HL-60/S4 treated with phorbol 12-myristate 13-acetate at 8.2 ng/mL for 4 days and 3 days (cell line): Measurements from ENCODE around the gene CELA2A.
"Not testable (repeated sequence)": the region's sequence is repeated elsewhere in the genome, so short reads cannot be mapped to it uniquely, and the experiment has no call there.

ENCODE experiments used
- in situ Hi-C: fragments of 300-500 bp; cut with MboI; formaldehyde crosslinking; loops from 2 replicates; pipeline ENCODE4 v1.15.0; 2022; ENCODE audit warnings: low sequenced_read_pairs

Gene CELA2A

GRCh38 chr1:15488371-15488770 is 31.8 kb downstream of the CELA2A start:
- in situ Hi-C loops = no loop called here

- in situ Hi-C loops = no loop called here
Measured at GRCh38 chr1:15489052-15489736, 32.7 kb downstream of the CELA2A start.

GRCh38 chr1:15491010-15491409 is 34.5 kb downstream of the CELA2A start:
- in situ Hi-C loops = not testable (repeated sequence)

GRCh38 chr1:15492596-15492995 is 36.1 kb downstream of the CELA2A start:
- in situ Hi-C loops = no loop called here

- in situ Hi-C loops = no loop called here
Measured at GRCh38 chr1:15493869-15494390, 37.4 kb downstream of the CELA2A start.

- in situ Hi-C loops = no loop called here
Measured at GRCh38 chr1:15500184-15501178, 43.9 kb downstream of the CELA2A start.

GRCh38 chr1:15501208-15502032 is 44.9 kb downstream of the CELA2A start:
- in situ Hi-C loops = no loop called here

GRCh38 chr1:15504436-15504835 is 47.9 kb downstream of the CELA2A start:
- in situ Hi-C loops = no loop called here

GRCh38 chr1:15506831-15507230 is 50.3 kb downstream of the CELA2A start:
- in situ Hi-C loops = no loop called here

- in situ Hi-C loops = no loop called here
Measured at GRCh38 chr1:15507278-15507677, 50.7 kb downstream of the CELA2A start.

- in situ Hi-C loops = no loop called here
Measured at GRCh38 chr1:15508700-15509487, 52.4 kb downstream of the CELA2A start.

GRCh38 chr1:15509586-15509985 is 53.1 kb downstream of the CELA2A start:
- in situ Hi-C loops = no loop called here

- in situ Hi-C loops = no loop called here
Measured at GRCh38 chr1:15510611-15511405, 54.3 kb downstream of the CELA2A start.

GRCh38 chr1:15513192-15513591 is 56.7 kb downstream of the CELA2A start:
- in situ Hi-C loops = no loop called here

- in situ Hi-C loops = no loop called here
Measured at GRCh38 chr1:15513919-15514318, 57.4 kb downstream of the CELA2A start.

- in situ Hi-C loops = not testable (repeated sequence)
Measured at GRCh38 chr1:15514557-15514956, 58.0 kb downstream of the CELA2A start.

- in situ Hi-C loops = no loop called here
Measured at GRCh38 chr1:15515022-15515663, 58.6 kb downstream of the CELA2A start.

GRCh38 chr1:15519625-15520024 is 63.1 kb downstream of the CELA2A start:
- in situ Hi-C loops = no loop called here
